ENCODE data around the gene BRSK1. TPM values are rescaled to one million over a fixed set of nuclear protein-coding genes. Genes with fewer than 3 reads are reported as not detected.

The BRSK1 gene
- total RNA-seq, 1 experiment from 2014 or later = 8.7 TPM

DNA sequence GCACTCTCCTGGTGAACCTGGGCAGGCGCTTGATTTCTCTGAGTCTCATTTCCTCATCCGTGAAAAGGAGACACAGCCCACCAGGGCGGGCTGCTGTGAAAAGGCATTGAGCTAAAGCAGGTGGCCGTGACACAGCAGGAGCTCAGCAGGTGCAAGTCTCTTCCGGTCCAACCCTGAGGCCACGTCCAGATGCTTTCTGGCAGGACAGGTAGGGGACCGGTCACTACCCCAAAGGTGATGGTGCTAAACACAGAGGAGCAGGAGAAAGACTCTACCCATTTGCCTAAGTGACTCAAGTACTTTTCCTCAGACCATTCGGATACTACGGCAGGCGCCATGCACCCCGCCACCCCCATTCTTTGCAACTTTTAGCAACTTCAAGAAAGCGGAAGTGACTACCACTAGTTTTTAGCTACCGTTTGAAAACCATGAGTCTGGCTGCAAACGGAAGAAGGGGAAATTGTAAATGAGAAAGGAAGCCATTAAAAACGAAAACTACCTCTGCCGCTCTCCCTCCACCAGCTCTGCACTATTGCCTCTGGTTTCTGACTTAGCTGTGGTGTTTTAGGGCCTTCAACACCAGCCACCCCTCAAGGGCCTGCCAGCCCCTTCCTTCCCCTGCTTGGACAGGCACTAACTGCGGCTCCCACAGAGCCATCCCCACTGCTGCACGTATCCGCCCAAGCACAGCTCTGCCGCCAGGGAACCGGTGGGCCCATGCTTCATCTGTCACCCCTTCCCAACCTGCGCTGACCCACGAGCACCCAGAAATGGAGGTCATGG lies 29.8 kb upstream of the BRSK1 start:
- TF ChIP-seq, protein P1, sequence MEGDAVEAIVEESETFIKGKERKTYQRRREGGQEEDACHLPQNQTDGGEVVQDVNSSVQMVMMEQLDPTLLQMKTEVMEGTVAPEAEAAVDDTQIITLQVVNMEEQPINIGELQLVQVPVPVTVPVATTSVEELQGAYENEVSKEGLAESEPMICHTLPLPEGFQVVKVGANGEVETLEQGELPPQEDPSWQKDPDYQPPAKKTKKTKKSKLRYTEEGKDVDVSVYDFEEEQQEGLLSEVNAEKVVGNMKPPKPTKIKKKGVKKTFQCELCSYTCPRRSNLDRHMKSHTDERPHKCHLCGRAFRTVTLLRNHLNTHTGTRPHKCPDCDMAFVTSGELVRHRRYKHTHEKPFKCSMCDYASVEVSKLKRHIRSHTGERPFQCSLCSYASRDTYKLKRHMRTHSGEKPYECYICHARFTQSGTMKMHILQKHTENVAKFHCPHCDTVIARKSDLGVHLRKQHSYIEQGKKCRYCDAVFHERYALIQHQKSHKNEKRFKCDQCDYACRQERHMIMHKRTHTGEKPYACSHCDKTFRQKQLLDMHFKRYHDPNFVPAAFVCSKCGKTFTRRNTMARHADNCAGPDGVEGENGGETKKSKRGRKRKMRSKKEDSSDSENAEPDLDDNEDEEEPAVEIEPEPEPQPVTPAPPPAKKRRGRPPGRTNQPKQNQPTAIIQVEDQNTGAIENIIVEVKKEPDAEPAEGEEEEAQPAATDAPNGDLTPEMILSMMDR (conservative IDR thresholded peaks at IDR 0.05; ENCODE audit: low read depth, low read length) = no peak
- no peak for TF ChIP-seq EZH2phosphoT487 (IDR thresholded peaks at IDR 0.05; ENCODE audit: borderline replicate concordance, low read length)
- no peak for TF ChIP-seq EZH2 (IDR thresholded peaks at IDR 0.05; ENCODE audit: low read length, unreplicated experiment)
- H3K4me2 ChIP-seq (ENCODE audit: low read length) = peak overlapping the region; percentile 92
- peaks cover 59% of the 10 kb centered on the region for H3K4me1 ChIP-seq (ENCODE audit: insufficient read depth, low read length)

DNA sequence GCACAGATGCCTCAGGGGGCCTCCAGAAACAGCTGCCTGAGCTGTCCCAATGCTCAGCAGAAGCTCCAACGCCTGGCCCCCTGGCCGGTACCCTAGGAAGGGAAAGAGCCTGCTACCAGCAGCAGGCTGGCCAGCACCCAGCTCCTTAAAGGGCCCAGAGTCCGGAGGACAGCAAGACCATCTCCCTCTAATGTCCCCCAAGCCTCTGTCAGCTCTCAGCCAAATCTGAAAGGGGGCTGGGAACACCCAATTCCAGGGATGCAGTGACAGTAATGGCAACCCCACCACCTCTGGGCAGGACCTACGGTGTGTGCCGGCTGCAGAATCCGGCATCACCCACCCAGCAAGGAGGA lies 29.2 kb upstream of the BRSK1 start:
- Histone ChIP-seq H3K27me3 (ENCODE audit: low read length) (no peaks in the 10 kb centered on the region), H3F3A (ENCODE audit: low read length, unreplicated experiment) (peaks cover 8% of the 10 kb centered on the region), H3K9me2 (replicated peaks; ENCODE audit: low read length) (no peaks in the 10 kb centered on the region), H3K4me2 (ENCODE audit: low read length) (peak overlapping the region; percentile 92), H3K4me3 (ENCODE audit: low read length) (peak overlapping the region; percentile 95), H3K79me2 (ENCODE audit: low read length) (peaks cover 94% of the 10 kb centered on the region), H4K20me1 (ENCODE audit: low read length) (peaks cover 61% of the 10 kb centered on the region), H3K36me3 (ENCODE audit: low read depth, low read length) (peaks cover 6% of the 10 kb centered on the region; the same call in 1 of the 2 replicates), H3K9ac (ENCODE audit: low read length) (peak overlapping the region; percentile 97), H3K27ac (ENCODE audit: low read length) (peak overlapping the region; percentile 95), H3K9me3 (ENCODE audit: low read length) (no peaks in the 10 kb centered on the region), H3K4me1 (ENCODE audit: insufficient read depth, low read length) (peaks cover 60% of the 10 kb centered on the region), H2AFZ (ENCODE audit: low read length) (no peak overlapping the region)
- ChIA-PET POLR2A (ENCODE audit: unreplicated experiment) (no interaction called here), CTCF (no interaction called here)
- intact Hi-C loops (cut with micrococcal nuclease) = no loop called here
- ATAC-seq = no peak
- BruUV-seq (replicated peaks) = no TSS peak
- TF ChIP-seq, protein P1 (conservative IDR thresholded peaks at IDR 0.05; ENCODE audit: low read depth, low read length) = no peak
- TF ChIP-seq EZH2phosphoT487 (IDR thresholded peaks at IDR 0.05; ENCODE audit: borderline replicate concordance, low read length) = no peak
- TF ChIP-seq EZH2 (IDR thresholded peaks at IDR 0.05; ENCODE audit: low read length, unreplicated experiment) = no peak
- DNase-seq = no peak

More for the DNA sequence above, 29.8 kb upstream of the BRSK1 start:
- no peak overlapping the region for H3K4me3 ChIP-seq (ENCODE audit: low read length)
- intact Hi-C loops (cut with micrococcal nuclease) = no loop called here
- H2AFZ ChIP-seq (ENCODE audit: low read length) = no peak overlapping the region
- CTCF ChIA-PET = no interaction called here
- H4K20me1 ChIP-seq (ENCODE audit: low read length) = peaks cover 64% of the 10 kb centered on the region
- no peak for DNase-seq
- POLR2A ChIA-PET (ENCODE audit: unreplicated experiment) = interaction anchor here (0.6 kb wide), 1 partner anchor 107 kb away, joined by 3 read pairs; no protein-coding TSS in a partner anchor
- no peak overlapping the region for H3K9ac ChIP-seq (ENCODE audit: low read length)
- H3K27me3 ChIP-seq (ENCODE audit: low read length) = no peaks in the 10 kb centered on the region
- peaks cover 6% of the 10 kb centered on the region; the same call in 1 of the 2 replicates for H3K36me3 ChIP-seq (ENCODE audit: low read depth, low read length)
- no peak for ATAC-seq
- H3K9me3 ChIP-seq (ENCODE audit: low read length) = no peaks in the 10 kb centered on the region
- H3K27ac ChIP-seq (ENCODE audit: low read length) = 0 out of 2 replicates have a peak overlapping the region, but pooled peaks have one; percentile 95
- peaks cover 8% of the 10 kb centered on the region for H3F3A ChIP-seq (ENCODE audit: low read length, unreplicated experiment)
- BruUV-seq (replicated peaks) = no TSS peak
- no peaks in the 10 kb centered on the region for H3K9me2 ChIP-seq (replicated peaks; ENCODE audit: low read length)
- peaks cover 97% of the 10 kb centered on the region for H3K79me2 ChIP-seq (ENCODE audit: low read length)

All from PC-3 (cell line).